Thyroid gland (tissue), 4 donors: ENCODE results near the gene CHRD. TPM values are rescaled to one million over a fixed set of nuclear protein-coding genes. Genes with fewer than 3 reads are reported as not detected.

Experiments
- DNase-seq, 2 donors: peaks; one replicate each; pipeline ENCODE4 v3.0.0-alpha.2; 2019
- H3K27ac ChIP-seq, 3 donors: fragments of 200-600 bp; sonication (generic); 1 replicate in 2 of 3; 2 replicates in 1 of 3; pipeline ENCODE4 v1.5.1; 2016 to 2019; ENCODE audit warnings: mild to moderate bottlenecking in 1 of 3, moderate library complexity in 1 of 3
- H3K27me3 ChIP-seq: fragments of 200-600 bp; sonication (generic); one replicate; pipeline ENCODE4 v1.5.1; 2019
- H3K36me3 ChIP-seq, 2 donors: fragments of 200-600 bp; sonication (generic); one replicate each; pipeline ENCODE4 v1.5.1; 2016 to 2019
- H3K4me1 ChIP-seq, 2 donors: fragments of 200-600 bp; sonication (generic); one replicate each; pipeline ENCODE4 v1.5.1; 2017 to 2019
- H3K4me3 ChIP-seq, 3 donors: fragments of 200-600 bp; sonication (generic); replicated peaks in 1 of 3; 1 replicate in 2 of 3; 2 replicates in 1 of 3; pipeline ENCODE4 v1.5.1; 2016; ENCODE audit warnings: mild to moderate bottlenecking in 1 of 3
- H3K9me3 ChIP-seq: fragments of 200-600 bp; sonication (generic); one replicate; pipeline ENCODE4 v1.5.1; 2017
- POLR2A ChIP-seq, 2 donors: fragments of 450-650 bp; IDR thresholded peaks; one replicate each; pipeline ENCODE4 v1.6.1; 2017; ENCODE audit warnings: antibody characterized with exemption in 2 of 2, mild to moderate bottlenecking in 2 of 2, moderate library complexity in 1 of 2
- WGBS, 2 donors: methylation state at CpG; one replicate each; pipeline ENCODE4 v1.1.5; 2017; 5-methylcytosine and 5-hydroxymethylcytosine counted together
- intact Hi-C: fragments of 100-400 bp; cut with DNase I; formaldehyde crosslinking; loops from one replicate; pipeline ENCODE4 v1.15.1; 2023
- total RNA-seq, 4 donors: library from RNA; depleted of rRNA; stranded (reverse); fragments of >200 nt; gene quantifications; one replicate each; pipeline ENCODE4 v1.2.3, GENCODE V29; 2016
- TF ChIP-seq, protein P1 (sequence below), 6 experiments: fragments of 200-600 bp in 3 of 6; fragments of 450-650 bp in 3 of 6; sonication (generic) in 3 of 6; IDR thresholded peaks; one replicate each; pipeline ENCODE4 v1.5.1; 2016 to 2019; ENCODE audit warnings: antibody characterized with exemption in 6 of 6, mild to moderate bottlenecking in 2 of 6, inconsistent platforms in 1 of 6, moderate library complexity in 1 of 6

Gene CHRD
- total RNA-seq, 4 donors from 2014 or later, result 4.1 to 14.8 (median 8.0) TPM

DNA sequence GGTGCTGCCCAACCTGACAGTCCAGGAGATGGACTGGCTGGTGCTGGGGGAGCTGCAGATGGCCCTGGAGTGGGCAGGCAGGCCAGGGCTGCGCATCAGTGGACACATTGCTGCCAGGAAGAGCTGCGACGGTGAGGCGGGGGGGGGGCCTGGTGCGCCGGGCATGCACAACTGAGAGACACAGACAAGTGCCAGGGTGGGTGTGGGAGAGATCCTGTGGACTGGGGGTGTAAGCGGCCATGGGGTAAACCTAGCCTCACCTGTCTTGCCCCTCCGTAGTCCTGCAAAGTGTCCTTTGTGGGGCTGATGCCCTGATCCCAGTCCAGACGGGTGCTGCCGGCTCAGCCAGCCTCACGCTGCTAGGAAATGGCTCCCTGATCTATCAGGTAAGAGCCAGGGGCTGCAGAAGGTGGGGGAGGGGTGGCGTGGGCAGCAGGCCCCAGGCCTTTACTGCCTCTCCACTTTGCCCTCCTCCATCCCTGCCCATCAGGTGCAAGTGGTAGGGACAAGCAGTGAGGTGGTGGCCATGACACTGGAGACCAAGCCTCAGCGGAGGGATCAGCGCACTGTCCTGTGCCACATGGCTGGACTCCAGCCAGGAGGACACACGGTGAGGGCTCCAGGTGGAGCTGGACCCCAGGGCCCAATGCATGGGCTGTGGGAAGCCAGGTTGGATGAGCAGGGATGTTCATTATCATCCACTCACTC, 3.3 kb downstream of the CHRD start:
- Histone ChIP-seq H3K4me3 (no peak overlapping the region), H3K27me3 (peaks cover 6% of the 10 kb centered on the region), H3K9me3 (no peaks in the 10 kb centered on the region), H3K27ac (no peak overlapping the region), H3K36me3 (no peaks in the 10 kb centered on the region), H3K4me1 (peaks cover 7 to 17% of the 10 kb centered on the region in 2 donors)
- TF ChIP-seq POLR2A (IDR thresholded peaks at IDR 0.05), result no peak
- TF ChIP-seq, protein P1, sequence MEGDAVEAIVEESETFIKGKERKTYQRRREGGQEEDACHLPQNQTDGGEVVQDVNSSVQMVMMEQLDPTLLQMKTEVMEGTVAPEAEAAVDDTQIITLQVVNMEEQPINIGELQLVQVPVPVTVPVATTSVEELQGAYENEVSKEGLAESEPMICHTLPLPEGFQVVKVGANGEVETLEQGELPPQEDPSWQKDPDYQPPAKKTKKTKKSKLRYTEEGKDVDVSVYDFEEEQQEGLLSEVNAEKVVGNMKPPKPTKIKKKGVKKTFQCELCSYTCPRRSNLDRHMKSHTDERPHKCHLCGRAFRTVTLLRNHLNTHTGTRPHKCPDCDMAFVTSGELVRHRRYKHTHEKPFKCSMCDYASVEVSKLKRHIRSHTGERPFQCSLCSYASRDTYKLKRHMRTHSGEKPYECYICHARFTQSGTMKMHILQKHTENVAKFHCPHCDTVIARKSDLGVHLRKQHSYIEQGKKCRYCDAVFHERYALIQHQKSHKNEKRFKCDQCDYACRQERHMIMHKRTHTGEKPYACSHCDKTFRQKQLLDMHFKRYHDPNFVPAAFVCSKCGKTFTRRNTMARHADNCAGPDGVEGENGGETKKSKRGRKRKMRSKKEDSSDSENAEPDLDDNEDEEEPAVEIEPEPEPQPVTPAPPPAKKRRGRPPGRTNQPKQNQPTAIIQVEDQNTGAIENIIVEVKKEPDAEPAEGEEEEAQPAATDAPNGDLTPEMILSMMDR (IDR thresholded peaks at IDR 0.05), result no peak
- DNase-seq, result no peak
- intact Hi-C loops, result no loop called here
- WGBS, 2 donors, result 81 to 85% methylated on average over 12 to 13 of the region's 15 CpGs

DNA sequence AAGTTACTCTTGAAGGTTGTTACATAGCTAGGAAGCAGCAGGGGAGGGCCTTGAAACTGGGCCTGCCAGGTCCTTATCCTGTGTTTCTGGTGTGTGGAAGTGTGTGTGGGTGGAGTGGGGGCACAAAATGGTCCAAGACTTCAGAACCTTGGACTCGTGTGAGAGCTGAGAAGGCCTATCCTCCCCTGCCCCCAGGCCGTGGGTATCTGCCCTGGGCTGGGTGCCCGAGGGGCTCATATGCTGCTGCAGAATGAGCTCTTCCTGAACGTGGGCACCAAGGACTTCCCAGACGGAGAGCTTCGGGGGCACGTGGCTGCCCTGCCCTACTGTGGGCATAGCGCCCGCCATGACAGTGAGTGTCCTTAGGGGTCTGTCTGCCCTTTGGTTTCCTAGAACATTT, 4.5 kb downstream of the CHRD start:
- Histone ChIP-seq H3K4me1 (peaks cover 7 to 16% of the 10 kb centered on the region in 2 donors), H3K27ac (no peak overlapping the region), H3K9me3 (no peaks in the 10 kb centered on the region), H3K4me3 (no peak overlapping the region), H3K27me3 (peaks cover 6% of the 10 kb centered on the region), H3K36me3 (no peaks in the 10 kb centered on the region)
- intact Hi-C loops, result no loop called here
- no peak for TF ChIP-seq POLR2A (IDR thresholded peaks at IDR 0.05)
- TF ChIP-seq, protein P1 (IDR thresholded peaks at IDR 0.05), result no peak
- no peak for DNase-seq
- WGBS, 2 donors, result 87 to 88% methylated on average over 6 to 7 of the region's 9 CpGs

- Histone ChIP-seq H3K36me3 (no peaks in the 10 kb centered on the region), H3K4me1 (peaks cover 7 to 13% of the 10 kb centered on the region in 2 donors), H3K4me3 (no peak overlapping the region), H3K9me3 (no peaks in the 10 kb centered on the region), H3K27ac (no peak overlapping the region), H3K27me3 (peaks cover 6% of the 10 kb centered on the region)
- intact Hi-C loops, result no loop called here
- no peak for DNase-seq
- TF ChIP-seq, protein P1 (IDR thresholded peaks at IDR 0.05), result no peak
- no peak for TF ChIP-seq POLR2A (IDR thresholded peaks at IDR 0.05)
- 95 to 97% methylated on average over 8 of the region's 8 CpGs for WGBS, 2 donors
These were observed 5.1 kb downstream of the CHRD start for GRCh38 chr3:184384856-184385422.

DNA sequence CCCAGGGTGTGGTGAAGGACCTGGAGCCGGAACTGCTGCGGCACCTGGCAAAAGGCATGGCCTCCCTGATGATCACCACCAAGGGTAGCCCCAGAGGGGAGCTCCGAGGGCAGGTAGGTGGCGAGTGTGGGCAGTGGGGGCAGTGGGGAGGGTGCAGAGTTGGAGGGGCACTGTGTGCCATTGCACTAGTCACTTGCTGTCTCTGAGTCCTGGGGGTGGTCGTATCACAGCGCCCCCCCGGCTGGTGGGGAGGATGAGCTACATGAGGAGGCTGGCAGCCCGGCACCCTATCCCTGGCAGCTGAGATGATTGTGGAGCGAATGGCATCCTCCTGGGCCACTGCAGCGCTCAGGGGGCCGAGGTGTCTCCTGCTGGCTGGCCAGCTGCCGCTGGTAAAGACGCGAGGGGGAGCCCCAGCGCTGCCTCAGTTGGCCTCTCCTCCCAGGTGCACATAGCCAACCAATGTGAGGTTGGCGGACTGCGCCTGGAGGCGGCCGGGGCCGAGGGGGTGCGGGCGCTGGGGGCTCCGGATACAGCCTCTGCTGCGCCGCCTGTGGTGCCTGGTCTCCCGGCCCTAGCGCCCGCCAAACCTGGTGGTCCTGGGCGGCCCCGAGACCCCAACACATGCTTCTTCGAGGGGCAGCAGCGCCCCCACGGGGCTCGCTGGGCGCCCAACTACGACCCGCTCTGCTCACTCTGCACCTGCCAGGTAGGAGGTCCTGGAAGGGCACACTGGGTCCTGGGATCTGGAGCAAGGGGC, 6.4 kb downstream of the CHRD start:
- H3K4me3 ChIP-seq, result no peak overlapping the region
- intact Hi-C loops, result no loop called here
- no peaks in the 10 kb centered on the region for H3K9me3 ChIP-seq
- TF ChIP-seq, protein P1 (IDR thresholded peaks at IDR 0.05), result no peak
- no peak for TF ChIP-seq POLR2A (IDR thresholded peaks at IDR 0.05)
- peaks cover 3 to 5% of the 10 kb centered on the region in 2 donors for H3K4me1 ChIP-seq
- H3K27ac ChIP-seq, result no peak overlapping the region
- DNase-seq, result no peak
- H3K36me3 ChIP-seq, result no peaks in the 10 kb centered on the region
- no peaks in the 10 kb centered on the region for H3K27me3 ChIP-seq
- 77 to 80% methylated on average over 6 to 12 of the region's 37 CpGs for WGBS, 2 donors
